Stimulated activated CD4-positive, alpha-beta T cell treated with anti-CD3 and anti-CD28 coated beads, Interleukin-15, amount 100 ng/mL, for 48 hours (primary cell): Measurements from ENCODE around the gene TRIM44.
"Not testable (repeated sequence)": the region's sequence is repeated elsewhere in the genome, so short reads cannot be mapped to it uniquely, and the experiment has no call there.

Experiments
- DNase-seq, 2 donors: peaks; one replicate each; pipeline ENCODE4 v3.0.0-alpha.2; 2020; ENCODE audit warnings: low read depth in 2 of 2

Gene TRIM44

DNA sequence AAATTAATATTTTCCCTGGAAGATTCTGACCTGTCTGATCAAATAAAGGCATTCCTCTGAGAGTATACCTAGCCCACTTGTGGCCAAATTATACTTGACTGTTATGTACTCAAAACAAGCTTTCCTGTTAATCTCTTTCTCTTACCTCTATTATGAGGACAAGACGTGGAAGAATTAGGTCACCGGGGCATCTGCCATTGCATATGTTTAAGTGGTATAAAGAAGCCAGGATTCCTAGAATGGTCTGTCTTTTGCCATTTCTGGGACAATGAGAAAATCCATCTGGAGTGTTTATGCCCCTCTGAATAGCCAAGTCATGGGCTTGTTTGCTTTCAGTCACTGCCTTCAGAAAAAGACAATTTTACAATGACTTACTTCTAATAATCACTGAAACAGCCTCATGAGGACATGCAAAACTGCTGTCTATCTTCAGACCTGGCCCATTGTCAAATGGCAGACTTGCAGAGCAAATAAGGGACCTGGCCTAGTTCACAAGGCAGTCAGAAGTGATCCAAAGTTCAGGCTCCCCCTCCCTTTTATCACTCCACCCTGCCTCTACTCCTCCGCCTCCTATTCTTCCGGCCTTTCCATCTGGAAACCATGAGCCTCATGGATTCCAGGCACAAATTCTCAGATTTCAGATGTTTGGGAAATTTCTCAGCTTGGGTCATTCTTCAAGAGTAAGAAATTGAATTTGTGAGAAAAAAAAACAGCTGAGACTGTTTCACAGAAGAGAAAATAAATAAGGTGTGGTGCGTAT lies 153.2 kb downstream of the TRIM44 start:
- no peak for DNase-seq

DNA sequence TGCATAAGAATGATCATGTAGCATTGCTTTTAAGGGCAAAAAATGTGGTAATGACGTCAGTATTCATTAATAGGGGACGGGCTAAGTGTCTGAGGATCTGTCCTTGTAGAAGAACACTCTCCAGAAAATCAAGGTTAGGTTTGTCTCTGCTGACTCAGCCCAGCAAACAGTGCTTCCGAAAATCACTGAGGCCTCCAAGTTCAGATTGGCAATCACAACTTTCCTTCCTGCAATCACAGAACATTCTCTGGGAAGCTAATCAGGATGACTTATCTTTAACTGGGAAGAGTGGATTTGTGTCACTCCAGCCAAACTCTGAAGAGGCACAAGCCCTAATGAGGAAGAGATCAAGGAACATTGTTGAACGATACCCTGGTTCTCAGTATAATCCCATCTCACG lies 158.0 kb downstream of the TRIM44 start:
- DNase-seq = no peak

DNA sequence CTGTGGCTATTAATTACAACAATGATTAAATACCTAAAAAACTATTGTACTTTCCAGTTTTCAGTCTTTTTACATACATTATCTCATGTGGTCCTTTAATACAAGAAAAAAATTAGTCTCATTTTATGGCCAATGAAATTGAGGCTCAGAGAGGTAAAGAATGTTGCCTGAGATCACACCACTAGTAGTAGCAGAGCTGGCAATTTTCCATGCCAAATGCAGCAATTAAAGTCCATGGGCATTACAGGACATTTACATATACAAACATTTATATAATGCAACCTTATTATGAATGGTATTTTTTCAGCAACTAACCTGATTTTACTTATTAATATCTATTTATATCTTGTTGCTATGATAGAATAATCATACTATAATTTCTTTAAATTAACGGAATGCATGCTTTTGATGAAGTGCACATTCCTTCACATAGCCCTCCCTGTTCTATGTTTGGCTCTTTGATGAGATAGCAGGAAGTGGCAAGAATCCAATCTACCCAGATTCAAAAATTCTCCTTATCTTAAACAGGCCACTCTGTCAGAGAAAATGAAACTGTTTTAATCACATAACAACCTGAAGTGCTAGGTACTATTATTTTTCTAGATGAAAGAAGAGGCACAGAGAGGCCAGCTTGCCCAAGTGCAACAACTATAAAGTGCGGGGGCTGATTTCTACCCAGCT lies 160.4 kb downstream of the TRIM44 start:
- DNase-seq = no peak

DNA sequence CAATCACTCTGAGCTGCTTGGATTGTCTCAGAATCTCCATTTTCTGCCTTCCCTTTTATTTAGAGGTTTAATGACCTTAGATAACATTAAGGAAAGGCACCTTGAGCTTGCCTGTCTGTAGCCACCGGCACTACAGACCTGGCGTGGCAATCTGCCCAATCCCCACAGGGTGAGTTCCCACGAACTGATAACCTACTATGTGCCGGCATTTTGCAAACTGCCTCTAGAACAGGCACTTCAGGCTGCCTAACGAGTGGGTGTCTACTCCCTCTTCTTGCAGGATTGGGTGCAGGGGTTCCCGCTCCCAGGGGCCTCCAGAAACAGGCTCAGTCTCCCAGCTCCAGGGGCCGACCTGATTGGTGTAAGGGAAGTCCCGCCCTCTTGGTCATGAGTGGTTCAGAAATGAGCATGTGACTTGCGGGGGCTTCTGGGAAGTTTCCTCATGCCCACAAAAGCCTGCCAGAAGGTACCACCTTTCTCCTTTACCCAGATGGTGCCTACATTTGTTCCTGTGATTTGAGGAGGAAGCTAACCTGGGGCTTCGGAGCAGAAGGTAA lies 161.2 kb downstream of the TRIM44 start:
- DNase-seq = no peak

DNA sequence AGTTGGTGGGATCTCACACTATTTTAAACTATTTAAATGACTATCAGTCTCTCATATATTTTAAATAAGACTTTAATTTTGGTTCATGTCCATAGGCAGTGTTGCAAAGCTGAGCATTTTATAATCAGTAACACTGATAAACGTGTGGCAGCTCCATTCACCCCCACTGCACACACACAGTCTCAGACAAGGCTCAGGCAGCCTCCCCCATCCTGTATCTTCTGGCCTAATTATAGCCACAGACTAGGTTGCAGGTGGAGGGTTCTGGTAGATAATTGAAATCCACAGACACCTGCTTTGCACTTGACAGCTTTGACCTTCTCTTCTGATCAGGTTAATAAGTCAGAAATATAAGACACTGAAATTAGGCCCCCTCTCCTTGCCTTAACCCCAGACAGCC lies 162.8 kb downstream of the TRIM44 start:
- no peak for DNase-seq

DNA sequence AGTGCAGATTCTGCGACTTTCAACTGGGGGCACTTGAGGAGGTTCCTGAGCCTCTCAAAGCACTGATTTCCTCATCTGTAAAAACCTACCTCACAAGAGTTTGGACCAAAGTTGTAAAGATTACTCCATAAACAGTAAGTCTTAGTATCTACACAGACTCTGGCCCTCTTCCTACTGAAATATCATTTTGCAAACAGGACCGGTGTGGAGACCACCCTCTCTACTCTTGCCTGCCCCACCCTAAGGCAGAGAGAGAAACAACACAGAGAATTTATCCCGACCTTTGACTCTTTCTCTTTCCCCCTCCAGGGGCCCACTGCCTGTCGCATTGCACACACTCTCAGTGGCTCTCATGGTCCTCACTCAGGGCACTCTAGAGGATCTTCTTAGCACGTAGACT lies 163.4 kb downstream of the TRIM44 start:
- no peak for DNase-seq

DNA sequence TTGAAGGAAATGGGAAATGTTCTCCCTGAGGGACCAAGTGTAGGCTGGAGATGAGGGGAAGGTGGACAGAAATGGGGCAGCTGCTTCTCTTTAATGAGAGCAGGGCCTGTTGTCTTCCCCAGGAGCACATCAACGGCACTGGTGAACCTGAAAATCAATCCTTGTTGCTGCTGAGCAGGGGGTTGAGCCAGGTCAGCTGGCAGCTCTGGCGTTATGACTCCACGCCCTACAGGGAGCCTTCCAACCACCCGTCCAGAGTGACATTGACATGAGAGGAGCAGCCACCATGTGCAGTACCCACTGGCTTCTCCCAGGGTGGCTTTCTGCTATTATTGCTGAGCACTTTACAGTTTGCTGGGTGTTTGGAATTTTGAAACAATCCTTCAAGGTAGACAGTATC lies 164.4 kb downstream of the TRIM44 start:
- no peak for DNase-seq

DNA sequence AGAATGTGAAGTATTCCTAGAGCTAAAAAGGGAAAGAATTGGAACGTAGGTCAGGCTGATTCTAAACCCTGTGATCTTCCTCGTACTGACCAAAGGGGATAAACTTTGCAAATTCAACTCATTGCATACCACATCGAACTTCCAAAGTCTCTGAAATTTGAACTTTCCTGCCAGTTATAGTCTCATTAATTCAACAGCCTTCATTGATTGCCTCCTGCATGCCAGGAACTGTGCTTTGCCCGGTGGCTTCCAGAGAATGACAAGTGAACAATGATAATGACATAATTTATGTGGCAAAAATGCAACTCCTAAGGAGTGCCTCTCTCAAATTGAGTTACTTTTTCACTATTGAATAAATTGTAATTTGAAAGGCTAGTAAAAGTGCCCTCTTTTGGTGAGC lies 173.6 kb downstream of the TRIM44 start:
- no peak for DNase-seq

DNA sequence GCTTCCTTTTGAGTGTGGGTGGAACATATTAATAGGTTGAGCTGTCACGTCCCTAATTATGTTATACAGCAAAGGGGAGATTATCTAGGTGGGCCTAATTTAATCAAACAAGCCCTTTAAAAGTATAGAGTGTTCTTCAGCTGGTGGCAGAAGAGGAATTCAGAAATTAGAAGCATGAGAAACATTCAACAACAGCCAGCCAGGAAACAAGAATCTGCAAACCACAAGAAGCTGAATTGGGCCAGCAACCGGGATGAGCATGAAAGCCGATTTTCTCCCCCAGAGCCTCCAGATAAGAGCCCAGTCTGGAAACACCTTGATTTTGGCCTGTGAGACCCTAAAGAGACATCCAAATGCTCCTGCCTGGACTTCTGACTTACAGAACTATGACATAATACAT lies 175.5 kb downstream of the TRIM44 start:
- DNase-seq = no peak

DNA sequence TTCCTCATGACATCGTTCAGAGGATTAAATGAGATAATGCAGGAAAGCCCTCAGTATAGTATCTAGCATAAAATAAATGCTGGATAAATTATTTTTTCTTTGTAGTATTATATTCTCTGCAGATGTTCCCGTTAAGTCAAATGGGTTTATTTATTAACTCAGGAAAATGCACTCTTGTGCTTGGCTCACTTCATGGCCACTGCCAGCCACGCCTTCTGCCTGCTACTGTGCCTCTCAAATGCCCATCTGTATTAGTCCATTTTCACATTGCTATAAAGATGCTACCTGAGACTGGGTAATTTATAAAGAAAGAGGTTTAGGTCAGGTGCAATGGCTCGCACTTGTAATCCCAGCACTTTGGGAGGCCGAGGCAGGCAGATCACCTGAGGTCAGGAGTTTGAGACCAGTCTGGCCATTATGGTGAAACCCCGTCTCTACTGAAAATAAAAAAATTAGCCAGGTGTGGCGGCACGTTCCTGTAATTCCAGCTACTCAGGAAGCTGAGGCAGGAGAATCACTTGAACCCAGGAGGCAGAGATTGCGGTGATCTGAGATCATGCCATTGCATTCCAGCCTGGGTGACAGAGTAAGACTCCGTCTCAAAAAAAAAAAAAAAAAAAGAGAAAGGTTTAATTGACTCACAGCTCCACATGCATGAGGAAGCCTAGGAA lies 176.3 kb downstream of the TRIM44 start:
- not testable (repeated sequence) for DNase-seq

DNA sequence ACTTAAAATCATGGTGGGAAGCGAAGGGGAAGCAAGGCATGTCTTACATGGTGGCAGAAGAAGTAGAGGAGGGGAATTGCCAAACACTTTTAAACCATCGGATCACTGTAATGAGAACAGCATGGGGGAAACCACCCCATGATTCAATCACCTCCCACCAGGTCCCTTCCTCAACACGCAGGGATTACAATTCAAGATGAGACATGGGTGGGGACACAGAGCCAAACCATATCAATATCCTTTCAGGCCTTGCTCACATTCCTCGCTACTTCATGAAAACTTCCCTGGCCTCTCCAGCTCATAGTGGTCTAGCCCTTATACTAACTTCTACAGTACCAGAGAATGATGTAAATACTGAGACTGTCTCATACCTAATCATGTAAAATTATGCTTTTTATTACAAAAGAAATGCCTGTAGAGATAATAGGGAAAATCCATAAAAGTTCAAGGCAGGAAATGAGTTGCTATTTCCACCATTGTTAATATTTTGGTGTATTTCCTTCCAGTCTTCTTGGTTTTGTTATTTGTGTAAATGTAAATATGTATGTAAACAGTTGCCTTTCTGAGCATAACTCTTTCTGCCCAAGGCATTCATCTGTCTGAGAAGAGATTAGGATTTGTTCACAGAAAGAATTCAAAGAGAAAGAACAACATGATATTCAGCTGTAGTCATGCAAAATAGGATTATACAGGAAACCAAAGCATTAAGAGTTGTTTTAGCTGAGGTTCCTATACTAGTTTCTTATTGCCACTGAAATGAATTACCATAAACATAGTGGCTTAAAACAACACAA lies 177.0 kb downstream of the TRIM44 start:
- no peak for DNase-seq

DNA sequence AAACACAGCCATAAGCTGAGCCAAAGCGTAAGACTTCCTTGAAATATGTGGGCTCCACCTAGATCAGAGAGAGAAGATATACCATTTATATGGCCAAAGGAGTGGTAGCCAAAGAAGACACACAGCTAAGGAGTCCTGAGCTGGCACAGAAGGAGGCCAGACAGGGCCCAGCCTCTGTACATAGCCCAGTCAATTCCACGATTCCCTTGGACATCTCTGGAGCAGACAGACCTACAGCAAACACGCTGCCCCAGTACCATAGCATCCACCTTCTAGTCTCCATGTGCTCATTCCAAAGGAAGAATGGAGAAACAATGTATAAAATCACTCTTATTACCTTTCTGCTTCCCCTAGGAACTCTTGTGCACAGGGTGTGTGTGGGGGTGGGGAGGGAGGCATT lies 179.2 kb downstream of the TRIM44 start:
- no peak for DNase-seq

DNA sequence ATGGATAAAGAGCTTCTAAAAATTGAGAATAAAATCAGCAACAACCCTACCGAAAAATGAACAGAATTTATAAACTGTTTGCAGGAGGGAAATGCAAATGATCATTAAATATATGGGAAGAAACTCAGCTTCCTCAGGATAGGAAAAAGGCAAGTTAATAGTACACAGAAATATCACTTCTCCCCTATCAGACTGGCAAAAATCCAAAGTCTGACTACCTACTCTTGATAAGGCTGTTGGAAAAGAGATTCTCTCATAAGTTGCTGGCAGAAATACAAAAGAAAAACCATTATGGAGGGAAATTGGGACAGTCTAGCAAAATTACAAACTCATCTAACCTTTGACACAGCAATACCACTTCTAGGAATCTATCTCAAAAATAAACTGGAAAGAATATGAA lies 180.4 kb downstream of the TRIM44 start:
- no peak for DNase-seq

DNA sequence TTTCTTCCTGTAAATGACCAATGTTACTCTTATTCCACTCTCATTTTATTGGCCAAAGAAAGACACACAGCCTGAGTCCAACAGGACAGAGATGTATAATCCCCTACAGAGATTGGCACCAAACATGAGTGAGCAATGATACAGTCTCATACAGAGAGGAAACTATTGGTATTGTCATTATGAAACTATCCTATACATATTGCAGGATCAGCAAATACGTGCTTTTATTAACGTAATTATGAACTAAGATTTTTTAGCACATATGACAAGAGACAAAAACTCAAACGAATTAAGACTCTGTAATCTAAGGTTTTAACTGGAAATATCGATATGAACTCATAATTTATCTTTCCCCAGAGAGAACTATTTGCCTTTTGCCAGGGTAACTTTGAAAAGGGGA lies 182.0 kb downstream of the TRIM44 start:
- no peak for DNase-seq

DNA sequence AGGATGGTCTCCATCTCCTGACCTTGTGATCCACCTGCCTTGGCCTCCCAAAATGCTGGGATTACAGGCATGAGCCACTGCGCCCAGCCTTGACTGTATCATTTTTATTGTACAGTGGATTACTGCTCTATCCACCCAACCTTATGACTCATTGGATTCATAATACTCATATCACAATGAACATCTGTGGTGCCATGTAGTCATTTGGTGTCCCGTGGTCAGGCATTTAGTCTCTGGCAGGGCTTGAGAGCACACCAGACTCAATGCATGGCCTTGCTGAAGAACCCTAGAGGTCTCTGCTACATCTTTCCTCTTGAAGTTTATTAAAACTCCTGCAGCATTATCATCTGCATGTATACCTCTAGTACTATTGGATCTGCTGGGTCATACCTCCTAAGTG lies 183.3 kb downstream of the TRIM44 start:
- DNase-seq = no peak

DNA sequence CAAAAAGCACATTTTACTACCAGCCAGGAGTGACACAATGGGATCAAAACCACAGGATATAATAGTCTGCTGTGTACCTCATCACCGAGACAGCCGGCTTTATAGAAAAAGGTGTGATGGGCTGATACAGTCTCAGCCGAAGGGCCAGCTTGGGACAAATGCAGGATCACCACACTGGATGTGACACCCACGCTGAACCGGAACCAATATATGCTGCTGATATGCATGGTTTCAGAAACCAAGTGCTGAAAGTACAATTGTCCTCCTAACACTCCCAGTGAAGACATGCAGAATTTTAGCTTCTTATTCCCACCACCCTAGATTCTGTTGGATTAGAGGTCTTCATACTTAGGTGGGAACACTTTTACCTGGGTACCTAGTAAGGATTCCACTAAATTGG lies 184.3 kb downstream of the TRIM44 start:
- no peak for DNase-seq

DNA sequence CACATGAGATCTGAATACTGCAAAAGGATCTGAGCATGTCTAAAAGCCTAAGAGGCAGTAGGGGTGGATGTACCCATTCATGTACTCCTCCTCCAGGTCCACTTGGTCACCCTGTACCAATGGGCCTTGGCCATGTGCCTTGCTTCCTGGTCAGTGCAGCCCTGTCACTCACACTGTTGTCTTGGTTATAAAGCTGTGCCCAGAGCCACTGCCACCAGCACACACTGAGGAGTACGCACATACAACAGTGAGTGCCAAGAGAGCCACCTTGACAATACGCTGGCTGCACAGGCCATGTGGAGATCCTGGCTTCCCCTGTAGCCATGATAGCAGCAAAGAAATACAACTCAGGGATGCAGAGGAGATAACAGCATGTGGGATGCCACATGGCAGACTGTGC lies 184.9 kb downstream of the TRIM44 start:
- no peak for DNase-seq

DNA sequence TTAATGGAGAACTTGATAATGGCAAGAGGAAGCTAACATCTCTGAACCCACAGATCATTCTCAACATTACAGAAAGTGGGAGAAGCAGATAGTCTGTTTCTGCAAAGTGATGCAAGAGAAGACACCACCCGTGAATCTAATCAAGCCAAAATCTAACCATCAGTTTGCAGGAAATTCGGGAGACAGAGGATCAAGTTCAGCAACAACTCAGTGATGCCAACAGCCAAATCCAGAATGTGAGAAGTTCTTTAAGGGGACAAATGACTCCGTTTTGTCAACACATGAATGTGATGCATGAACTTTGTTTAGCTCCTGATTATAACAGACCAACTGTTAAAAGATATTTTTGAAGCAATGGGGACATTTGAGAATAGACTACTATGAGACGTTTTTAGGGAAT lies 186.0 kb downstream of the TRIM44 start:
- no peak for DNase-seq

DNA sequence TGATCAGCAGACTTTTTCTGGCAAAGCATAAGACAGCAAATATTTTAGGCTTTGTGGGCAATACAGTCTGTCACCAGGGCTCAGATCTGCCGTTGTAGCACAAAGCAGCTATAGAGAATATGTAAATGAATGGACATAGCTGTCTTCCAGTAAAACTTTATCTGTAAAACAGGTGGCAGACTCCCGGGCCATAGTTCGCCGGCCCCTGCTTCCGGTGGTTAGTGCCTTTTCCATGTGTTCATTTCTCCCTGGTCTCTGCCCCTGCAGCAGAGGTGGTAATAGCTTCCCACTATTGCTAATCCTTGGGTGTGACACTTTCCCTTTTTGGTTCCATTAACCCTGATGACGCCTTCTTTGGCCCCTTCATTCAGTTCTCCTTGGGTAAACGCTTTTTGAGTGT lies 187.6 kb downstream of the TRIM44 start:
- no peak for DNase-seq

DNA sequence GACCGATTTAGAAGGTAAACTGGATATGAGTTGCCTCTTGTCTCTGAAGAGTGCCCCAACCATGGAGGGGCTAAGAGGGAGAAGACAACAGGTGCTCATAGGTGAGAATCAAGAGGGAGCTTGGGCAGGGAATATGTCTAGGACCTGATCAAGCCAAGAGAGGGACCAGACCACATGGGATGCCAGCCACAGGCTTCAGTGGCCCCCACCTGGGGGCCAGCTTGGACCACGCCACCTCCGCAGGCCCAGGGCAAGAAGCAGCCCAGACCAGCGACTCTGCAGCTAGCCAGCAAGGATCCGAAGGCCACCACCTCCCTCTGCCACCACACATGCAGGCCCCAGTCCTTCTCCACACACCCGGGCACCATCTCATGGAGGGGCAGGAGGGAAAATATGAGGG lies 188.8 kb downstream of the TRIM44 start:
- no peak for DNase-seq

DNA sequence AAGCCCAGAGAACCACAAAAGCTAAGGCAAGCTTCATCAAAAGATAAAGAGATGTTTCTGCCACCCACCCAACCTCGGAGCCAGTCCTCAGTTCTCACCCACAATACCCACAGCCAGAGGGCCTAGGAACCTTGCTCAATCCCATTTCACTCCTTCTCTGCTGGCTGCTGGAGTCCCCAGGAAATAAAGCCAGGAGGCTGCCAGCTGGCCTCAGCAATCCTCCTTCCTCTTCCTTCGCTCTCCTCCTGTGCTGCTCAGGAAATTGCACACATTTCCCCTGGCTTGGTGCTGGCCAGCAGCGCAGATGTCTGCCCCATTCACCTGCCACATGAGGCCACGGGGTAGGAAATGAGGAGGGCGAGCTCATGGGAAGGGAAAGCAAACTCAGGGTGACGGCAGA lies 189.5 kb downstream of the TRIM44 start:
- DNase-seq = no peak

DNA sequence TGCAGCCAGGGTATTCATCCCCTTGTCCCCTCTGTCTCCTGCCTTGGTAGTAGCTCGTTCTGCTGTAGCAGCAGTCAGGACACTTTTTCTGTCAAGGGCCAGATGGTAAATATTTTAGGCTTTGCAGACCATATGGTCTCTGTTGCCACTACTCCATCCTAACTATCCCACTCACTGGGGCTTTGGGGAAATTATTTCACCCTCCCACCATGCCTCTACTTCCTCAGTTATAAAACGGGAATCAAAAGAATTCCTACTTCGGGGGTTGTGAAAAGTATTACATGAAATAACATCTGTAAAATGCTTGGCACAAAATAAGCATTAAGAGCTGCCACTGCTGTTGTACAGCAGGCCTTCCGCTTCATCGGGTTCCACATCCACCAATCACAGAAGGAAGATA lies 191.4 kb downstream of the TRIM44 start:
- no peak for DNase-seq
